ENCODE data around the gene SETD1B.

DNA sequence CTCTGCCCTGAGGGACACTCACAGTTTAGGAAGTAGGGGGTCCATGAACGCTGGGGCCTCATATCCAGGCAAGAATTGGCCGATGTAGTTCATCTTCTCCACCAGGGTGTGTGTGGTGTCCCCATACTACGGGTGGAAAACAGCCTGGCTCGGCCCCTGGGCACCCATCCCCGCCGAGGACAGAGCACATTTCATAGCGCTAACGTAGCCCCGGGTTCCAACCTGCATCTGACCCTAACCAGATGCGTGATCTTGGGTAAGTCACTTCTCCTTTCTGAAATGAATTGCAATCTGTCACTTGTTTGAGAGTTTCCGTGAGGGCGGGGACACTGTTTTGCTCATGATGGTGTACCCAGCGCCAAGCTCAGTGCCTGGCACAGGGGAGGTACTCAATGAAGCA lies 45.9 kb downstream of the SETD1B start:
- TF ChIP-seq, protein P1, sequence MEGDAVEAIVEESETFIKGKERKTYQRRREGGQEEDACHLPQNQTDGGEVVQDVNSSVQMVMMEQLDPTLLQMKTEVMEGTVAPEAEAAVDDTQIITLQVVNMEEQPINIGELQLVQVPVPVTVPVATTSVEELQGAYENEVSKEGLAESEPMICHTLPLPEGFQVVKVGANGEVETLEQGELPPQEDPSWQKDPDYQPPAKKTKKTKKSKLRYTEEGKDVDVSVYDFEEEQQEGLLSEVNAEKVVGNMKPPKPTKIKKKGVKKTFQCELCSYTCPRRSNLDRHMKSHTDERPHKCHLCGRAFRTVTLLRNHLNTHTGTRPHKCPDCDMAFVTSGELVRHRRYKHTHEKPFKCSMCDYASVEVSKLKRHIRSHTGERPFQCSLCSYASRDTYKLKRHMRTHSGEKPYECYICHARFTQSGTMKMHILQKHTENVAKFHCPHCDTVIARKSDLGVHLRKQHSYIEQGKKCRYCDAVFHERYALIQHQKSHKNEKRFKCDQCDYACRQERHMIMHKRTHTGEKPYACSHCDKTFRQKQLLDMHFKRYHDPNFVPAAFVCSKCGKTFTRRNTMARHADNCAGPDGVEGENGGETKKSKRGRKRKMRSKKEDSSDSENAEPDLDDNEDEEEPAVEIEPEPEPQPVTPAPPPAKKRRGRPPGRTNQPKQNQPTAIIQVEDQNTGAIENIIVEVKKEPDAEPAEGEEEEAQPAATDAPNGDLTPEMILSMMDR (IDR thresholded peaks at IDR 0.05) = no peak
- no peak for TF ChIP-seq POLR2A (IDR thresholded peaks at IDR 0.05)
